Activated CD8-positive, alpha-beta memory T cell treated with anti-CD3 and anti-CD28 coated beads, Interleukin-2, amount 10 ng/mL, durations not matched to agents 7 days and 5 days (primary cell): Measurements from ENCODE around the gene GALNT7. TPM values are rescaled to one million over a fixed set of nuclear protein-coding genes. Genes with fewer than 3 reads are reported as not detected.

Experiments
- ATAC-seq: fragments of 150-1000 bp; cut with Tn5 transposase; one replicate; pipeline ENCODE4 v1.10.0; 2021; ENCODE audit warnings: moderate library complexity
- CTCF ChIA-PET: fragments of 350-600 bp; sonication (Branson Sonifier 250); formaldehyde crosslinking; loops from one replicate; lab custom pipeline; 2021; ENCODE audit warnings: antibody characterized with exemption; lab: Charles Lee
- DNase-seq: peaks from one replicate; pipeline ENCODE4 v3.0.0-alpha.2; 2020
- H3K27ac Mint-ChIP-seq: one replicate; pipeline ENCODE4 v1.8.0; 2021; ENCODE audit warnings: mild to moderate bottlenecking, mixed read lengths
- H3K27me3 Mint-ChIP-seq: one replicate; pipeline ENCODE4 v1.8.0; 2021; ENCODE audit warnings: mixed read lengths
- H3K36me3 Mint-ChIP-seq: one replicate; pipeline ENCODE4 v1.8.0; 2021; ENCODE audit warnings: mild to moderate bottlenecking, mixed read lengths
- H3K4me1 Mint-ChIP-seq: one replicate; pipeline ENCODE4 v1.8.0; 2021; ENCODE audit warnings: mixed read lengths
- H3K4me3 Mint-ChIP-seq: one replicate; pipeline ENCODE4 v1.8.0; 2021; ENCODE audit warnings: mild to moderate bottlenecking, moderate library complexity, mixed read lengths
- H3K9me3 Mint-ChIP-seq: one replicate; pipeline ENCODE4 v1.8.0; 2022; ENCODE audit warnings: low read depth, mixed read lengths
- total RNA-seq, 2 experiments: library from RNA; stranded (reverse); gene quantifications; one replicate each; pipeline ENCODE4 v1.2.3, GENCODE V29; 2021

The GALNT7 gene
- total RNA-seq, 2 experiments from 2014 or later, result 16.8 to 17.8 TPM

DNA sequence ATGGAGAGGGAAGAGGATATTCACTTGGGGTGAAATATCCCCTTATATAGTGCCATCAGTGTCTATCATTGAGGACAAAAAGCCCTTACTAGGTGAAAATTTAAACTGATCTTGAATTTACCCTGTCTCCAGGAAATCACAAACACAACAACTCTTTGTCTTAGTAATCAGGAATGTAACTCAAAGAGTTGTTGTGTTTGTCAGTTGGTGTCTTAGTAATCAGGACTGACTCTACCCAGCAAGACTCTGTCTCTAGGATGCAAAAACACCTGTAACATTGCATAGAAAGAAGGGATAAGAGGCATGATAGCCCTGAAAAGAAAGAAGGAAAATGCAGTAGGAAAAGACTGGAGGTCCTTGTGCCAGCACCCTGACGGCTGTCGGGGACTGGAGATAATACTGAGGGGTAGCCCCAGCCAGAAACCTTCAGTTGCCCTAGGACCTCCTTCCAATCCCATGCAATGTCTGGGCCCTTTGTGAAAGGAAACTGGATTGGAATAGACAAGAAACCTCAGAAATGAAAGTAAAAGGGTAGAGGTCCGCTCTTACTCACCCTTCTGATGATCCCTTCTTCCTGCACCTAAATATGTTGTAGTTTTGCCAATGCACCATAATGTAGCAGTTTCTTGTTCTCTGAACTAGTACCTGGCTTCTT lies 120.2 kb downstream of the GALNT7 start:
- no peak for DNase-seq
- H3K27me3 Mint-ChIP-seq, result no peaks in the 10 kb centered on the region
- no peaks in the 10 kb centered on the region for H3K9me3 Mint-ChIP-seq
- ATAC-seq, result peak; percentile 30
- CTCF ChIA-PET, result interaction anchor here (0.7 to 1.7 kb wide), 7 partner anchors 13 to 1070 kb away, joined by 3 to 5 read pairs (median 3); no protein-coding TSS in a partner anchor
- H3K4me3 Mint-ChIP-seq, result peak overlapping the region; percentile 26
- peaks cover 12% of the 10 kb centered on the region for H3K4me1 Mint-ChIP-seq
- peaks cover 19% of the 10 kb centered on the region for H3K36me3 Mint-ChIP-seq
- peak overlapping the region; percentile 56 for H3K27ac Mint-ChIP-seq

DNA sequence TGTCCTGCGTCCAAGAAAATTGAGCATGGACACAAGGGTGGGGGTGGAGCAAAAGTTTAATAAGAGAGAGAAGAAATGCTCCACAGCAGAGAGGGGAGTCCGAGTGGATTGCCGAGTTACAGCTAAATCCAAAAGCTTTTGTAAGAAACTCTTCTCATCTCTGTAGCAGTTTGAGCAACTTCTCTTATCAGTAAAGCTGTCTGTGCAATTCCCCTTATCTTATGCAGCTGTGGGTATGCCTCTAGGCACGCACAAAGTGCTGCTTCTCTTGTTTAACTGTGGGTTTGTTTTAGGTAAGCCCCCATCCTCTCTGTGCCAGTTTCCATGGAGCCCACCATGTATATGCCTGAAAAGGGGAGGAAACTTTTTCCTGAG lies 120.7 kb downstream of the GALNT7 start:
- peaks cover 12% of the 10 kb centered on the region for H3K4me1 Mint-ChIP-seq
- ATAC-seq, result no peak
- H3K36me3 Mint-ChIP-seq, result peaks cover 19% of the 10 kb centered on the region
- no peak overlapping the region for H3K27ac Mint-ChIP-seq
- H3K9me3 Mint-ChIP-seq, result no peaks in the 10 kb centered on the region
- no peak for DNase-seq
- CTCF ChIA-PET, result interaction anchor here (0.8 to 1.7 kb wide), 7 partner anchors 9 to 131 kb away, joined by 3 to 5 read pairs (median 3); no protein-coding TSS in a partner anchor
- no peaks in the 10 kb centered on the region for H3K27me3 Mint-ChIP-seq
- peak overlapping the region; percentile 26 for H3K4me3 Mint-ChIP-seq

DNA sequence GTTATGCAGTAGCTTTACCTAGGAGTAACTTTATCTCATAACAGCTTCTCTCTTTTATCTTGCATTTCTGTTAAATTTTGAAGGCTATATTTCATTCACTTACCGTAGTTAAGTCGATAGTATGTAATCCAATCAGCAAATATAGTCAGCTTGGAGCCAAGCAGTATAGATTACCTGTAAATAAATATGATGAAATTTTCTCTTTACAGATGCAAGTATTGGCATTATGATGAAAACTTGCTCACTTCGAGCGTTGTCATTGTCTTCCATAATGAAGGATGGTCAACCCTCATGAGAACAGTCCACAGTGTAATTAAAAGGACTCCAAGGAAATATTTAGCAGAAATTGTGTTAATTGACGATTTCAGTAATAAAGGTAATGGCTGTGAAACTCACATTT lies 123.3 kb downstream of the GALNT7 start:
- H3K27ac Mint-ChIP-seq, result no peak overlapping the region
- no peak overlapping the region for H3K4me3 Mint-ChIP-seq
- H3K9me3 Mint-ChIP-seq, result no peaks in the 10 kb centered on the region
- DNase-seq (no peak), ATAC-seq (no peak)
- no peaks in the 10 kb centered on the region for H3K27me3 Mint-ChIP-seq
- H3K36me3 Mint-ChIP-seq, result peaks cover 4% of the 10 kb centered on the region
- CTCF ChIA-PET, result interaction anchor here (1.0 to 2.9 kb wide), 5 partner anchors 10 to 278 kb away, joined by 3 to 22 read pairs (median 3); no protein-coding TSS in a partner anchor
- peaks cover 12% of the 10 kb centered on the region for H3K4me1 Mint-ChIP-seq

DNA sequence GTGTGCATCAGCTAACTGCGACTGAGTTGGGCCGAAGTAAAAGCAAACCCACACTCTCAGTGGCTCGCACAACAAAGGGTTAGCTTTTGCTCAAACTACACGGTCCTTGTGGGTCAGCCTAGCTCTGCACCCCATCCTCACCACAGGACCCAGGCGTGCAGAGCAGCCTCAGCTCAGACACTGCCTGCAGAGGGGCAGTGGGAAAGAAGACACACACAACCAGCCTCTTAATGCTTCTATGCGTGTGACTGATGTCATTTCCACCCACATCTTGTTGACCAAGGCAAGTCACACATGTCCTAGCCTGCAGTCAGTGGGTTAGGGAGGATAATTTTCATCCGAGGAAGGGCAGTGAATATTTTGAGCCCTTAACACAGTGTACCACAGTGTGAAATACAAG lies 125.1 kb downstream of the GALNT7 start:
- H3K9me3 Mint-ChIP-seq, result no peaks in the 10 kb centered on the region
- DNase-seq (no peak), ATAC-seq (no peak)
- CTCF ChIA-PET, result interaction anchor here (1.0 to 2.9 kb wide), 3 partner anchors 8 to 280 kb away, joined by 3 to 22 read pairs (median 7); no protein-coding TSS in a partner anchor
- peaks cover 6% of the 10 kb centered on the region for H3K4me1 Mint-ChIP-seq
- H3K27ac Mint-ChIP-seq, result no peak overlapping the region
- no peak overlapping the region for H3K4me3 Mint-ChIP-seq
- H3K36me3 Mint-ChIP-seq, result no peaks in the 10 kb centered on the region
- H3K27me3 Mint-ChIP-seq, result no peaks in the 10 kb centered on the region

DNA sequence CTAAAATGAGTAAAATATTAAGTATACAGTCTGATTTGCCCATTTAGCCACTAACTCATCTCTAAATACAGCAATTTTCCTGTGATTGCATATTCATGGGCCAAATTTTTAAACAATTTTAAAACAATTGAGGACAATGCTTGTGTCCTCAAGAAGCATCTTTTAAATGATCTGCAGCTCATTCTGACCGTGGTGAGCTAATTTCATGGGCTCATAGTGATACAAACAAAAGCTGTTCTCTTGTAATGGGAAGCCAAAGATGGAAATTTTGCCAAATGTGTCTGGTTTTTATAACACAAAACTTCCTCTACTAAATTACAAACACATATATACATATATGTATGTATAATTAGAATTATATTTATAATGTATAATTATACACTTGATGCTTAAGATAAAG lies 125.8 kb downstream of the GALNT7 start:
- DNase-seq, result no peak
- no peaks in the 10 kb centered on the region for H3K9me3 Mint-ChIP-seq
- no peaks in the 10 kb centered on the region for H3K36me3 Mint-ChIP-seq
- peaks cover under 1% of the 10 kb centered on the region for H3K4me1 Mint-ChIP-seq
- no peak for ATAC-seq
- no peak overlapping the region for H3K27ac Mint-ChIP-seq
- H3K27me3 Mint-ChIP-seq, result no peaks in the 10 kb centered on the region
- H3K4me3 Mint-ChIP-seq, result no peak overlapping the region
- CTCF ChIA-PET, result no interaction called here

DNA sequence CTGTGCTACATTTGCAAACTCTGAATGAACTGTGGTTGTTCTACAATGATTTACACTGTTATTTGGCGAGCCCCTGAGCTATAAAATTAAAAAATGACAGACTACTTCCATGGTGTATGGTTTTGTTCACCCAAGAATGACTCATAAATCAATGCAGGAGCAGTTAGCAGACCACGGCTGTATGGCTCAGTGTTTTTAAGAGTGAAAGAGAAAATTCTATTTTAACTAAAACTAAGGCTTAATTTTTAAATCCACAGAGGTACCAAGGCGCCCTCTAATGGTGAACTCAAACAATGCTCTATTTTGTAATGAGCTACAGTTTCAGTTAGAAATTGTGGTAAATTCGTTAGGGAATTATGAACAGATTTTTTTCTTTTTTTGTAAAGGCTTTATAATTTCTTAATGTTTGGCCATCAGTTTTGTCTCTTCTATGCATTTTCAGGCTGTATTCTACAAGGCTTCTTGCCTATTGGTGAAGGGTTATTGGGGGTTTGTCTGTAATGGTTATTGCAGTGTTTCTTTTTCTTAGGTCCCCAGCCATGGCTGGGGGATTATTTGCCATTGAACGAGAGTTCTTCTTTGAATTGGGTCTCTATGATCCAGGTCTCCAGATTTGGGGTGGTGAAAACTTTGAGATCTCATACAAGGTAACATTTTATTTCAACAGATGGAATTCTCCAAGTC lies 133.0 kb downstream of the GALNT7 start:
- Mint-ChIP-seq H3K4me3 (no peak overlapping the region), H3K9me3 (no peaks in the 10 kb centered on the region), H3K36me3 (peaks cover 7% of the 10 kb centered on the region), H3K27ac (no peak overlapping the region), H3K4me1 (peaks cover 3% of the 10 kb centered on the region), H3K27me3 (no peaks in the 10 kb centered on the region)
- no peak for DNase-seq
- CTCF ChIA-PET, result interaction anchor here (0.6 to 3.0 kb wide), 45 partner anchors 9 to 309 kb away, joined by 3 to 37 read pairs (median 4); partner anchors contain the start of genes GALNT7, HMGB2 and SCRG1
- ATAC-seq, result peak; percentile 36

DNA sequence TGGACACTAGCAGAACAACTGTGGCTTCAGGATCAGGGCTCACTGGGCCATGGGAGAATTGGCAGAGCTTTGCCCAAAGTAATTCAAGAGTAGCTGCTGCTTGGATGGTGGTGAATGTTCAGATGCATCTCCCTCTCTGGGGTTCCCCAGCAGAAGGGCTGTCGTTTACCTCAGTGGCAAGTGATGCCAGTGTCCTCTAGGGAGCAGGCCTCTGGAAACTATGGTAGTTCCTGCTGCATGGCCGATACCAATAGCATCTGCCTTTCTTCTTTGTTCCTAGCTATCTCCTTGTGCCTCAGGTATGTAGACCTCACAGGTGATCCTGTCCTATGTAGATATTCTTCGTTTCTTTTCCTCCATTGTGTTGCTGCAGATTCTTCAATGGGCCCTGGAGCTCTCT lies 139.2 kb downstream of the GALNT7 start:
- peaks cover 7% of the 10 kb centered on the region for H3K36me3 Mint-ChIP-seq
- H3K4me1 Mint-ChIP-seq, result no peaks in the 10 kb centered on the region
- H3K27ac Mint-ChIP-seq, result no peak overlapping the region
- ATAC-seq (no peak), DNase-seq (no peak)
- no peaks in the 10 kb centered on the region for H3K27me3 Mint-ChIP-seq
- H3K4me3 Mint-ChIP-seq, result no peak overlapping the region
- no peaks in the 10 kb centered on the region for H3K9me3 Mint-ChIP-seq
- CTCF ChIA-PET, result interaction anchor here (1.3 kb wide), 1 partner anchor 294 kb away, joined by 3 read pairs; no protein-coding TSS in a partner anchor

DNA sequence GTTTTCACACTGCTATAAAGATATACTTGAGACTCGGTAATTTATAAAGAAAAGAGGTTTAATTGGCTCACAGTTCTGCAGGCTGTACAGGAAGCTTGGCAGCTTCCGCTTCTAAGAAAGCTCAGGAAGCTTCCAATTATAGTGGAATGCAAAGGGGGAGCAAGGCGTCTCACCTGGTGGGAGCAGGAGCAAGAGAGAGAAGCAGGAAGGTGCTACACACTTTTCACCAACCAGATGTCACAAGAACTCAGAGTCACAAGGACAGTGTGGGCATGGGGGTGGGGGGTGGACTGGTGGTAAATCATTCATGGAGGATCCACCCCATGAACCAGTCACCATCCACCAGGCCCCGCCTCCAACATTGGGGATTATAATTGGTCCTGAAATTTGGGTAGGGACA lies 142.8 kb downstream of the GALNT7 start:
- H3K4me1 Mint-ChIP-seq, result no peaks in the 10 kb centered on the region
- CTCF ChIA-PET, result interaction anchor here (2.1 to 2.2 kb wide), 2 partner anchors 10 to 109 kb away, joined by 5 to 10 read pairs; no protein-coding TSS in a partner anchor
- no peaks in the 10 kb centered on the region for H3K9me3 Mint-ChIP-seq
- no peak for DNase-seq
- H3K36me3 Mint-ChIP-seq, result no peaks in the 10 kb centered on the region
- no peaks in the 10 kb centered on the region for H3K27me3 Mint-ChIP-seq
- no peak for ATAC-seq
- no peak overlapping the region for H3K4me3 Mint-ChIP-seq
- H3K27ac Mint-ChIP-seq, result no peak overlapping the region

DNA sequence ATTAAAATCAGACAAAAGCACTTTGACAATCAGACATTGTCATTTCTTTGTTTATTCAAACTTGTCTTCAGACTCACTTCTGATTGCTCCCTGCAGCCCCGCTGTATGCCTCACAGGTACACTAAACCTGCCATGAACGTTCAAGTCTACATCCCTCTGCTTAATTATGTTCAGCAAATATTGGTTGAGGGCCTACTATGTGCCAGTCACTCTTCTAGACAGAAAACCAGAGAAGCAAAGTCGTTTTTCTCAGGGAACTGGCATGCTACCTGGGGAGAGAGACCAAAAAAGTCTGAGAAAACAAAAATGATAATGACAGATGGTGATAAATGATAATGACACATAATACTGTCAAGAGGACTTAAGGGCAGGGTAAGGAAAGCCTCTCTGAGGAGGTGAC lies 146.1 kb downstream of the GALNT7 start:
- Mint-ChIP-seq H3K36me3 (no peaks in the 10 kb centered on the region), H3K4me1 (peaks cover 4% of the 10 kb centered on the region), H3K27ac (no peak overlapping the region), H3K27me3 (no peaks in the 10 kb centered on the region), H3K4me3 (no peak overlapping the region), H3K9me3 (no peaks in the 10 kb centered on the region)
- ATAC-seq (no peak), DNase-seq (no peak)
- CTCF ChIA-PET, result interaction anchor here (0.6 to 1.1 kb wide), 2 partner anchors 13 to 94 kb away, joined by 4 read pairs; no protein-coding TSS in a partner anchor

DNA sequence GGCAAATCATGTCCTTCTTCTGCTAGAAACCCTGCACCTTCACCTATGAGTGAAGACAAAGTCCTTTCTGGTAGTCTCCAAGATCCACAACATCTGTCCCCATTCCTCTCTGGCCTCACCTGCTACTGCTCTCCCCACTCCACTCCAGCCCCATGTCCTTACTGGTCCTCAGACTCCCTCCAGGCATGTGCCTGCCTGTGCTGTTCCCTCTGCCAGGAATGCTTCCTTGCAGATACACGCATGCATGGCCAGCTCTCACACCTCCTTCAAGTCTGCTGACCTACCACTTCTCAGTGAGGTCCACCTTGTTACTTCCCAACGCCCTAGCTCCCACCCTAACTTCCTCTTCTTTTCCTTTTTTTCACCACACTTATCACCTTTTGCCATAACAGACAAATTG lies 147.4 kb downstream of the GALNT7 start:
- Mint-ChIP-seq H3K27me3 (no peaks in the 10 kb centered on the region), H3K4me1 (peaks cover 4% of the 10 kb centered on the region), H3K36me3 (peaks cover 2% of the 10 kb centered on the region), H3K9me3 (no peaks in the 10 kb centered on the region), H3K4me3 (no peak overlapping the region), H3K27ac (no peak overlapping the region)
- no peak for DNase-seq
- CTCF ChIA-PET, result interaction anchor here (1.4 kb wide), 1 partner anchor 12 kb away, joined by 3 read pairs; no protein-coding TSS in a partner anchor
- no peak for ATAC-seq

DNA sequence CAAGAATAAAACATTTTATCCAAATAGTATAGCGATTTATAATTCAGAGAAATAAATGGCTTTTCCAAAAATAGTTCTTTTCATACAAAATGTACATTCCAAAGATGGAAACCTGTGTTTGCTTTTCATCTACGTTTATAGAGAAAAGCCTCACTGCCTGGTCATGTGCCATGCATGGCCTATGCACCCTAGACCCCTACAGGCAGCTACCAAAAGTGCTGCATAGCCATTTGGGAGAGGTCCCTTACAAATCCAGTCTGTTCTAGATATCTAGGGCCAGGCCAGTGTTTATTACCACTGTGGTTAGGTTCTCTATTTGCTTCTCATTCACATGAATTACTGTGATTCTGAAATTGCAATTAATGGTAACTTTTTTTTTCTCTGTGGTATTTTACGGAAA lies 148.4 kb downstream of the GALNT7 start:
- H3K27ac Mint-ChIP-seq, result no peak overlapping the region
- CTCF ChIA-PET, result interaction anchor here (1.0 to 1.4 kb wide), 2 partner anchors 12 to 13 kb away, joined by 3 read pairs; no protein-coding TSS in a partner anchor
- ATAC-seq, result no peak
- no peak for DNase-seq
- no peaks in the 10 kb centered on the region for H3K27me3 Mint-ChIP-seq
- no peak overlapping the region for H3K4me3 Mint-ChIP-seq
- H3K36me3 Mint-ChIP-seq, result peaks cover 7% of the 10 kb centered on the region
- H3K4me1 Mint-ChIP-seq, result peaks cover 4% of the 10 kb centered on the region
- no peaks in the 10 kb centered on the region for H3K9me3 Mint-ChIP-seq

DNA sequence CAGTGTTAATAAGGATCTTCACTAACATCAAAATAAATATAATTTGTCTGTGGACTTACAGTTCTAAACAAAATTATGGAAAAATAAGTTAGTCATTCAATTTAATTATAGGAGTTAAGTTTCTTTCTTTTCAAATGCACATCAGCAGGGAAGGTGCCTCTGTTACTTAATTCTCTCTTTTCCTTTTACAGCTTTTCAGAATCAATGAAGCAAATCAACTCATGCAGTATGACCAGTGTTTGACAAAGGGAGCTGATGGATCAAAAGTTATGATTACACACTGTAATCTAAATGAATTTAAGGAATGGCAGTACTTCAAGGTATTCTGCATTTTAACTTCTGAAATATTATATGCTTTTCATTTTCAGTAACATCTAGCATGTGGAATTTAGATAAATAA lies 149.6 kb downstream of the GALNT7 start:
- no peaks in the 10 kb centered on the region for H3K9me3 Mint-ChIP-seq
- no peak for DNase-seq
- peaks cover 4% of the 10 kb centered on the region for H3K4me1 Mint-ChIP-seq
- CTCF ChIA-PET, result interaction anchor here (0.6 to 4.2 kb wide), 11 partner anchors 8 to 176 kb away, joined by 3 to 49 read pairs (median 9); no protein-coding TSS in a partner anchor
- no peak overlapping the region for H3K4me3 Mint-ChIP-seq
- no peaks in the 10 kb centered on the region for H3K27me3 Mint-ChIP-seq
- peaks cover 7% of the 10 kb centered on the region for H3K36me3 Mint-ChIP-seq
- ATAC-seq, result no peak
- no peak overlapping the region for H3K27ac Mint-ChIP-seq

DNA sequence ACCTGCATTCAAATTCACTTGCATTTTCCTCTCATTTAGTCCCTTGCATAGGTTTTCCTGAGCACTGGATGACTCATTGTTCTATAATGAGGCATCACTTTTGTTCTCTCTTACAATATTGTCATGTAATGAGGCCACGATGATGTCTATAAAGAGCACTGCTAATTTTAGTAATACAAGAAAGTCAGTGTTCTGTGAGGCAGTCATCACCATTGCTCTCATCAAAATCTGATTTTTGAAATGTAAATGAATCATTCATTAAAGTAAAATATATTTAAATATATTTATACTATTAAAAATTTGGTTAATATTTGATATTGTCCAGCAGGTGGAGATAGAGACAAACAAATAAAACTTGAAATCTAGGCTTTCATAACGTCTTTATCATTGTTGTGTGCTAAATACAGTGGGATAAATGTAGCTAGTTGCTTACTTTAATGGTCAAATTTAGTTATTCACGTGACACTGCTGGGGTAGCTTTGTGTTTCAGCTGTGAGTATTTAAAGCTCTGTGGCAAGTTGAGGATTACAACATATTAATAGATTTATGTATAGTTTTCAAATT lies 150.1 kb downstream of the GALNT7 start:
- H3K36me3 Mint-ChIP-seq, result peaks cover 7% of the 10 kb centered on the region
- no peak overlapping the region for H3K27ac Mint-ChIP-seq
- DNase-seq, result no peak
- peaks cover 4% of the 10 kb centered on the region for H3K4me1 Mint-ChIP-seq
- H3K27me3 Mint-ChIP-seq, result no peaks in the 10 kb centered on the region
- H3K4me3 Mint-ChIP-seq, result no peak overlapping the region
- ATAC-seq, result no peak
- no peaks in the 10 kb centered on the region for H3K9me3 Mint-ChIP-seq
- CTCF ChIA-PET, result interaction anchor here (0.5 to 4.2 kb wide), 19 partner anchors 13 to 175 kb away, joined by 3 to 49 read pairs (median 5); partner anchors contain the start of genes HMGB2 and SAP30
